GM06990 (cell line): Measurements from ENCODE around the gene SULT1A3.
"Not testable (repeated sequence)": the region's sequence is repeated elsewhere in the genome, so short reads cannot be mapped to it uniquely, and the experiment has no call there.

Source experiments
- DNase-seq: peaks from one replicate; pipeline ENCODE4 v3.0.0-alpha.2; 2011; ENCODE audit not compliant: insufficient read length; ENCODE audit errors: extremely low read depth
- H3K27me3 ChIP-seq: replicated peaks from 2 replicates; pipeline ENCODE4 v1.6.0; 2011; ENCODE audit warnings: low read length; ENCODE audit not compliant: control insufficient read depth, insufficient read depth
- H3K36me3 ChIP-seq: 2 replicates; pipeline ENCODE4 v1.5.1; 2011; ENCODE audit warnings: low read length; ENCODE audit not compliant: control insufficient read depth, insufficient read depth
- H3K4me3 ChIP-seq: replicated peaks from 2 replicates; pipeline ENCODE4 v1.5.1; 2011; ENCODE audit warnings: low read depth, mild to moderate bottlenecking, control low read depth, low read length
- TF ChIP-seq, protein P1 (sequence below): IDR thresholded peaks from 2 replicates; pipeline ENCODE4 v1.5.1; 2011; ENCODE audit warnings: low read length, control low read depth, mild to moderate bottlenecking, inconsistent platforms; ENCODE audit not compliant: insufficient read depth, poor library complexity, severe bottlenecking

SULT1A3 gene

GRCh38 chr16:30186444-30186781 is 12.6 kb upstream of the SULT1A3 start:
- peak overlapping the region; percentile 100 for H3K4me3 ChIP-seq
- TF ChIP-seq, protein P1, sequence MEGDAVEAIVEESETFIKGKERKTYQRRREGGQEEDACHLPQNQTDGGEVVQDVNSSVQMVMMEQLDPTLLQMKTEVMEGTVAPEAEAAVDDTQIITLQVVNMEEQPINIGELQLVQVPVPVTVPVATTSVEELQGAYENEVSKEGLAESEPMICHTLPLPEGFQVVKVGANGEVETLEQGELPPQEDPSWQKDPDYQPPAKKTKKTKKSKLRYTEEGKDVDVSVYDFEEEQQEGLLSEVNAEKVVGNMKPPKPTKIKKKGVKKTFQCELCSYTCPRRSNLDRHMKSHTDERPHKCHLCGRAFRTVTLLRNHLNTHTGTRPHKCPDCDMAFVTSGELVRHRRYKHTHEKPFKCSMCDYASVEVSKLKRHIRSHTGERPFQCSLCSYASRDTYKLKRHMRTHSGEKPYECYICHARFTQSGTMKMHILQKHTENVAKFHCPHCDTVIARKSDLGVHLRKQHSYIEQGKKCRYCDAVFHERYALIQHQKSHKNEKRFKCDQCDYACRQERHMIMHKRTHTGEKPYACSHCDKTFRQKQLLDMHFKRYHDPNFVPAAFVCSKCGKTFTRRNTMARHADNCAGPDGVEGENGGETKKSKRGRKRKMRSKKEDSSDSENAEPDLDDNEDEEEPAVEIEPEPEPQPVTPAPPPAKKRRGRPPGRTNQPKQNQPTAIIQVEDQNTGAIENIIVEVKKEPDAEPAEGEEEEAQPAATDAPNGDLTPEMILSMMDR, result no peak
- DNase-seq, result no peak
- H3K27me3 ChIP-seq, result no peaks in the 10 kb centered on the region
- peaks cover 36% of the 10 kb centered on the region for H3K36me3 ChIP-seq

DNA sequence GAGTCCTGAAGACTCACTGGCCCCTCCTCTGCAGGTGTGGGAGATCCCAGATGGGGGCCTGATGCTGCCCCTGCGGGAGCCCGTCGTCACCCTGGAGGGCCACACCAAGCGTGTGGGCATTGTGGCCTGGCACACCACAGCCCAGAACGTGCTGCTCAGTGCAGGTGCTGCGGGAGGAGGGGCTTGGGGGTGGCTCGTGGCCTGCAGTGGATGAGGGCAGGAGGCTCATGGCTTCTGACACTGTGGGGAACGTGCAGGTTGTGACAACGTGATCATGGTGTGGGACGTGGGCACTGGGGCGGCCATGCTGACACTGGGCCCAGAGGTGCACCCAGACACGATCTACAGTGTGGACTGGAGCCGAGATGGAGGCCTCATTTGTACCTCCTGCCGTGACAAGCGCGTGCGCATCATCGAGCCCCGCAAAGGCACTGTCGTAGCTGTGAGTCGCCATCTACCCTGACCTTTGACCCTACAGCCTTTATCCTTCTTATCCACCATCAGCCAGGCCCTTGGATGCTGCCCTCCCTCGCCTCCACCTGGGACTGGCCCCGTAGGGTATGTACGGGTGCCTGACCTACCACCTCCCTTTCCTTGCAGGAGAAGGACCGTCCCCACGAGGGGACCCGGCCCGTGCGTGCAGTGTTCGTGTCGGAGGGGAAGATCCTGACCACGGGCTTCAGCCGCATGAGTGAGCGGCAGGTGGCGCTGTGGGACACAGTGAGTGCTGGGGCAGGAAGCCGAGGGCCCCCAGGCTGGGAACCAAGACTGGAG is 12.1 kb upstream of the SULT1A3 start:
- Histone ChIP-seq H3K36me3 (peaks cover 36% of the 10 kb centered on the region), H3K27me3 (no peaks in the 10 kb centered on the region), H3K4me3 (peak overlapping the region; percentile 100)
- TF ChIP-seq, protein P1, result peak; percentile 86
- DNase-seq, result peak; percentile 79

GRCh38 chr16:30187556-30187865 is 11.5 kb upstream of the SULT1A3 start:
- Histone ChIP-seq H3K4me3 (peak overlapping the region; percentile 100), H3K27me3 (no peaks in the 10 kb centered on the region)

DNA sequence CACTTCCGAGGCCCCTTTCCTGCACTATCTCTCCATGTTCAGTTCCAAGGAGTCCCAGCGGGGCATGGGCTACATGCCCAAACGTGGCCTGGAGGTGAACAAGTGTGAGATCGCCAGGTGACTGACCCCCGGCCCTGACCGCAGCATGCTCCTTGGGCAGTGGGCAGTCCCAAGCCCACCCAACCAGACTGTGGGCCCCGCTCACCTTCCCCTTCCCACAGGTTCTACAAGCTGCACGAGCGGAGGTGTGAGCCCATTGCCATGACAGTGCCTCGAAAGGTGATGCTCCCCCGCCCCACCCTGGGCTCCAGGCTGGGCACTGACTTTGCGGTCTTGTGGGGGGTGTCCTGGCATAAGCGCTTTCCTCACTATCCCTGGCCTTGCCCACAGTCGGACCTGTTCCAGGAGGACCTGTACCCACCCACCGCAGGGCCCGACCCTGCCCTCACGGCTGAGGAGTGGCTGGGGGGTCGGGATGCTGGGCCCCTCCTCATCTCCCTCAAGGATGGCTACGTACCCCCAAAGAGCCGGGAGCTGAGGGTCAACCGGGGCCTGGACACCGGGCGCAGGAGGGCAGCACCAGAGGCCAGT is 11.0 kb upstream of the SULT1A3 start:
- H3K27me3 ChIP-seq, result no peaks in the 10 kb centered on the region
- DNase-seq, result no peak
- H3K4me3 ChIP-seq, result no peak overlapping the region; the same call in 1 of the 2 replicates
- H3K36me3 ChIP-seq, result peaks cover 36% of the 10 kb centered on the region
- TF ChIP-seq, protein P1, result no peak

More at GRCh38 chr16:30187556-30187865, 11.5 kb upstream of the SULT1A3 start:
- TF ChIP-seq, protein P1, result no peak
- DNase-seq, result no peak
- peaks cover 36% of the 10 kb centered on the region for H3K36me3 ChIP-seq

DNA sequence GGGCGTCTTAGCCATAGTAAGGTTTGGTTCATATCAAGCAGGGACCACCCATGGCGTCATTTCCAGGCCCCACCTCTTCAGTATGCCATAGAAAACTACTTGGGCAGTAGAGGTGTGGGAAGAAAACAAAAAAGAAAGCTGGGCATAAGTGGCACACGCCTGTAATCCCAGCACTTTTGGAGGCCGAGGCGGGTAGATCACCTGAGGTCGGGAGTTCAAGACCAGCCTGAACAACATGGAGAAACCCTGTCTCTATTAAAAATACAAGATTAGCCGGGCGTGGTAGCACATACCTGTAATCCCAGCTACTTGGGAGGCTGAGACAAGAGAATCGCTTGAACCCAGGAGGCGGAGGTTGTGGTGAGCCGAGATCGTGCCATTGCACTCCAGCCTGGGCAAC is 7.9 kb upstream of the SULT1A3 start:
- H3K27me3 ChIP-seq, H3K4me3 ChIP-seq, DNase-seq: not testable (repeated sequence)
- H3K36me3 ChIP-seq, result peaks cover 21% of the 10 kb centered on the region

- H3K4me3 ChIP-seq, DNase-seq: not testable (repeated sequence)
Observed at GRCh38 chr16:30193098-30193497, 6.0 kb upstream of the SULT1A3 start.

DNA sequence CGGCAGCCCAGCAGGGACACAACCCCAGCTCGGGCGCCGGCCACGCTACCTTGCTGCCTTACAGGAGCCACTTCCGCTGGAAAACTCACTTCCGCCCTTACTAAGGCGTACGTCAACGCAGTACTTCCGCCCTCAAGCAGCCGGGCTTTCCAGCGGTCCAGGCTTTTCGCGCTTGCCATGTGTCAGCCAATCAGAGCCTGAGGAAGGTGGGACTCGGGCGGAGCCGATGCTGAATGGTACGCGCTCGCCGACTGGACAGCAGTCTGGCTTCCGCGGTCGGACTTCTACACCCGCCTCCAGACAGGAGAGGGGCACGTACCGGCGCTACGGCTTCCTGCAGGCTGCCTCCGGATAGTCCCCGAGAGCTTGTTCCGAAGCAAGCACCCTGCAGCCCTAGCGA is 5.4 kb upstream of the SULT1A3 start, which contains the start of the genes BOLA2B and SLX1A:
Gene BOLA2B (minus strand): TSS at position 52 of the 400 bp plus-strand sequence. CDS start 71 bp downstream, outside the sequence.
Gene SLX1A (plus strand): TSS at position 261 of the 400 bp plus-strand sequence. CDS start 210 bp downstream, outside the sequence.
- not testable (repeated sequence) for H3K36me3 ChIP-seq, H3K27me3 ChIP-seq, DNase-seq
- peak within 1 kb of the TSS; percentile 63 for H3K4me3 ChIP-seq

More at GRCh38 chr16:30193098-30193497, 6.0 kb upstream of the SULT1A3 start:
- not testable (repeated sequence) for H3K27me3 ChIP-seq, H3K36me3 ChIP-seq

GRCh38 chr16:30194172-30194925 is 4.7 kb upstream of the SULT1A3 start:
- peak overlapping the region; percentile 63 for H3K4me3 ChIP-seq
- H3K36me3 ChIP-seq, H3K27me3 ChIP-seq, DNase-seq: not testable (repeated sequence)

- not testable (repeated sequence) for H3K36me3 ChIP-seq, H3K4me3 ChIP-seq, H3K27me3 ChIP-seq, DNase-seq
Observed at GRCh38 chr16:30197001-30197400, 2.1 kb upstream of the SULT1A3 start.
